Measurements from ENCODE around the gene LCN9. TPM values are rescaled to one million over a fixed set of nuclear protein-coding genes. Genes with fewer than 3 reads are reported as not detected.

Gene LCN9
- total RNA-seq, 1 experiment from 2014 or later = not detected

DNA sequence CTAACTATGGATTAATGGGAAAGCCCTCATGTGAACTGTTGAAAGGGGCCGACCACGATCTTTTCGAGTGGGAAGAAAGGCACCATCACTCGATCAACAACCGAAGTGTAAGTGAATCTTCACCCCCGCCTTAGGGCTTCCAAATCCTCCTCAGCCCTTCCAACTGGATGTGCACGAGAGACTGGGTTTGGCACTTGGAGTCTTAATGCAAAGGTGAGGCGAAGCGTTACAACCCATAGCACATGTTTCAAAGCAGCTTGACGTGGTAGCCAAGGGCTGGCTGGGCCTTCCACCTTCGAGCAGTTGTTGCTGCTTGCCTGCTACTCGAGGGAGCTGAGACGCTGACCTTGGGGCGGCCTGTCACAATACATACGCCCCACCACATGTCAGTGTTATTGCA is 5.7 kb upstream of the LCN9 start:
- no peaks in the 10 kb centered on the region for H3K27me3 ChIP-seq (ENCODE audit: control insufficient read depth, insufficient read depth, low read length)
- POLR2A ChIA-PET = no interaction called here

DNA sequence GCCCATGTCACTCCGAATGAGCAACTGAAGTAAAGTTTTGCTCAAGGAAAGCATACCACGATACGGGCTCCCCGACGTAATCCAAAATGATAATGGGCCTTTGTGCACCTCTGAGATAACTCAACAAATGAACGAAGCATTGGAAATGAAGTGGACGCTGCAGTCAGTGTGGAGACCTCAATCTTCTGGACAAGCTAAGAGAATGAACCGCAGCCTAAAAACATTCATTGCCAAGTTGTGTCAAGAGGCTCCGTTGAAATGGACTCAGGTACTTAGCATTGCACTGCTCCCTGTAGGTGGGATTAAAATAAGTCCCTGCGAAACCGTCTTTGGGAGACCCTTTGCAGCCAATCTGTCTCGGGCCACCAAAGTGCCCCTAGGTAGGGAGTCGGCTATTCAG is 3.9 kb upstream of the LCN9 start:
- H3K9me3 ChIP-seq (ENCODE audit: control insufficient read depth, insufficient read depth, low read depth, low read length) = no peaks in the 10 kb centered on the region
- H3K36me3 ChIP-seq (ENCODE audit: control insufficient read depth, insufficient read depth, low read length) = no peaks in the 10 kb centered on the region
- H3K4me1 ChIP-seq (ENCODE audit: control insufficient read depth, insufficient read depth, low read length) = no peaks in the 10 kb centered on the region
- no peaks in the 10 kb centered on the region for H3K27me3 ChIP-seq (ENCODE audit: control insufficient read depth, insufficient read depth, low read length)
- no peak overlapping the region for H3K27ac ChIP-seq (ENCODE audit: low read length)
- in situ Hi-C loops (cut with HindIII; ENCODE audit: low pct_unique_long_range_greater_than_20kb, low sequenced_read_pairs) (no loop called here), intact Hi-C loops (cut with micrococcal nuclease; ENCODE audit: unreplicated experiment) (no loop called here)
- no TSS peak for BruUV-seq (replicated peaks)
- ChIA-PET CTCF (no interaction called here), POLR2A (no interaction called here)
- no peak overlapping the region for H3K4me3 ChIP-seq (ENCODE audit: low read depth in 2 of 2, low read length in 2 of 2)
- DNase-seq (ENCODE audit: low read depth, low spot score) (no peak), ATAC-seq (no peak)
- TF ChIP-seq SIN3A (IDR thresholded peaks at IDR 0.05; ENCODE audit: borderline replicate concordance, insufficient read depth, low read depth, low read length) (no peak), TCF7L2 (IDR thresholded peaks at IDR 0.05; ENCODE audit: low read depth, low read length) (no peak), POLR2AphosphoS5 (IDR thresholded peaks at IDR 0.05; ENCODE audit: low read depth, low read length) (no peak)
- TF ChIP-seq, protein P1, sequence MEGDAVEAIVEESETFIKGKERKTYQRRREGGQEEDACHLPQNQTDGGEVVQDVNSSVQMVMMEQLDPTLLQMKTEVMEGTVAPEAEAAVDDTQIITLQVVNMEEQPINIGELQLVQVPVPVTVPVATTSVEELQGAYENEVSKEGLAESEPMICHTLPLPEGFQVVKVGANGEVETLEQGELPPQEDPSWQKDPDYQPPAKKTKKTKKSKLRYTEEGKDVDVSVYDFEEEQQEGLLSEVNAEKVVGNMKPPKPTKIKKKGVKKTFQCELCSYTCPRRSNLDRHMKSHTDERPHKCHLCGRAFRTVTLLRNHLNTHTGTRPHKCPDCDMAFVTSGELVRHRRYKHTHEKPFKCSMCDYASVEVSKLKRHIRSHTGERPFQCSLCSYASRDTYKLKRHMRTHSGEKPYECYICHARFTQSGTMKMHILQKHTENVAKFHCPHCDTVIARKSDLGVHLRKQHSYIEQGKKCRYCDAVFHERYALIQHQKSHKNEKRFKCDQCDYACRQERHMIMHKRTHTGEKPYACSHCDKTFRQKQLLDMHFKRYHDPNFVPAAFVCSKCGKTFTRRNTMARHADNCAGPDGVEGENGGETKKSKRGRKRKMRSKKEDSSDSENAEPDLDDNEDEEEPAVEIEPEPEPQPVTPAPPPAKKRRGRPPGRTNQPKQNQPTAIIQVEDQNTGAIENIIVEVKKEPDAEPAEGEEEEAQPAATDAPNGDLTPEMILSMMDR (IDR thresholded peaks at IDR 0.05) = no peak
- TF ChIP-seq, protein P2, sequence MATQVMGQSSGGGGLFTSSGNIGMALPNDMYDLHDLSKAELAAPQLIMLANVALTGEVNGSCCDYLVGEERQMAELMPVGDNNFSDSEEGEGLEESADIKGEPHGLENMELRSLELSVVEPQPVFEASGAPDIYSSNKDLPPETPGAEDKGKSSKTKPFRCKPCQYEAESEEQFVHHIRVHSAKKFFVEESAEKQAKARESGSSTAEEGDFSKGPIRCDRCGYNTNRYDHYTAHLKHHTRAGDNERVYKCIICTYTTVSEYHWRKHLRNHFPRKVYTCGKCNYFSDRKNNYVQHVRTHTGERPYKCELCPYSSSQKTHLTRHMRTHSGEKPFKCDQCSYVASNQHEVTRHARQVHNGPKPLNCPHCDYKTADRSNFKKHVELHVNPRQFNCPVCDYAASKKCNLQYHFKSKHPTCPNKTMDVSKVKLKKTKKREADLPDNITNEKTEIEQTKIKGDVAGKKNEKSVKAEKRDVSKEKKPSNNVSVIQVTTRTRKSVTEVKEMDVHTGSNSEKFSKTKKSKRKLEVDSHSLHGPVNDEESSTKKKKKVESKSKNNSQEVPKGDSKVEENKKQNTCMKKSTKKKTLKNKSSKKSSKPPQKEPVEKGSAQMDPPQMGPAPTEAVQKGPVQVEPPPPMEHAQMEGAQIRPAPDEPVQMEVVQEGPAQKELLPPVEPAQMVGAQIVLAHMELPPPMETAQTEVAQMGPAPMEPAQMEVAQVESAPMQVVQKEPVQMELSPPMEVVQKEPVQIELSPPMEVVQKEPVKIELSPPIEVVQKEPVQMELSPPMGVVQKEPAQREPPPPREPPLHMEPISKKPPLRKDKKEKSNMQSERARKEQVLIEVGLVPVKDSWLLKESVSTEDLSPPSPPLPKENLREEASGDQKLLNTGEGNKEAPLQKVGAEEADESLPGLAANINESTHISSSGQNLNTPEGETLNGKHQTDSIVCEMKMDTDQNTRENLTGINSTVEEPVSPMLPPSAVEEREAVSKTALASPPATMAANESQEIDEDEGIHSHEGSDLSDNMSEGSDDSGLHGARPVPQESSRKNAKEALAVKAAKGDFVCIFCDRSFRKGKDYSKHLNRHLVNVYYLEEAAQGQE (IDR thresholded peaks at IDR 0.05; ENCODE audit: insufficient read depth in 1 of 2, low read depth in 2 of 2, low read length in 1 of 2) = no peak

More for the DNA sequence above, 5.7 kb upstream of the LCN9 start:
- H3K4me1 ChIP-seq (ENCODE audit: control insufficient read depth, insufficient read depth, low read length) = no peaks in the 10 kb centered on the region
- H3K36me3 ChIP-seq (ENCODE audit: control insufficient read depth, insufficient read depth, low read length) = no peaks in the 10 kb centered on the region
- H3K4me3 ChIP-seq (ENCODE audit: low read depth in 2 of 2, low read length in 2 of 2) = no peak overlapping the region
- no peaks in the 10 kb centered on the region for H3K9me3 ChIP-seq (ENCODE audit: control insufficient read depth, insufficient read depth, low read depth, low read length)
- CTCF ChIA-PET = no interaction called here
- no TSS peak for BruUV-seq (replicated peaks)
- TF ChIP-seq, protein P2 (IDR thresholded peaks at IDR 0.05; ENCODE audit: insufficient read depth in 1 of 2, low read depth in 2 of 2, low read length in 1 of 2) = no peak
- TF ChIP-seq, protein P1 (IDR thresholded peaks at IDR 0.05) = no peak
- TF ChIP-seq SIN3A (IDR thresholded peaks at IDR 0.05; ENCODE audit: borderline replicate concordance, insufficient read depth, low read depth, low read length) = no peak
- no peak for TF ChIP-seq TCF7L2 (IDR thresholded peaks at IDR 0.05; ENCODE audit: low read depth, low read length)
- TF ChIP-seq POLR2AphosphoS5 (IDR thresholded peaks at IDR 0.05; ENCODE audit: low read depth, low read length) = no peak
- H3K27ac ChIP-seq (ENCODE audit: low read length) = no peak overlapping the region
- DNase-seq (ENCODE audit: low read depth, low spot score) (no peak), ATAC-seq (no peak)
- intact Hi-C loops (cut with micrococcal nuclease; ENCODE audit: unreplicated experiment) (no loop called here), in situ Hi-C loops (cut with HindIII; ENCODE audit: low pct_unique_long_range_greater_than_20kb, low sequenced_read_pairs) (no loop called here)

All from Panc1 (cell line).